SK-N-SH (cell line): Measurements from ENCODE around the gene MYRF. TPM values are rescaled to one million over a fixed set of nuclear protein-coding genes. Genes with fewer than 3 reads are reported as not detected.

Source experiments
- CTCF ChIA-PET: fragments of 300-600, 350-600 bp; formaldehyde crosslinking; extraction: SDS; loops from one replicate; lab custom pipeline; 2021; lab: Yijun Ruan, JAX
- POLR2A ChIA-PET: fragments of 350-600 bp; sonication (Branson Sonifier 250); formaldehyde crosslinking; extraction: SDS; loops from one replicate; lab custom pipeline; 2020; ENCODE audit warnings: antibody characterized with exemption, inconsistent platforms; lab: Yijun Ruan, JAX
- DNase-seq: peaks from one replicate; pipeline ENCODE4 v3.0.0; 2012
- H2AFZ ChIP-seq: fragments of 200-600 bp; sonication (generic); 2 replicates; pipeline ENCODE4 v1.8.1; 2016; ENCODE audit warnings: antibody characterized with exemption, mild to moderate bottlenecking, low read depth
- H3F3A ChIP-seq: fragments of 200-600 bp; sonication (generic); replicated peaks from 2 replicates; pipeline ENCODE3; 2016; ENCODE audit warnings: antibody characterized with exemption, mild to moderate bottlenecking; ENCODE audit not compliant: insufficient read depth
- H3K27ac ChIP-seq, 2 experiments: fragments of 200-500 bp in 1 of 2; fragments of 200-600 bp in 1 of 2; sonication (Bioruptor generic) in 1 of 2; sonication (generic), shearing (Covaris generic) in 1 of 2; 2 replicates each; pipeline versions ENCODE4 v1.5.1 to v1.6.1; 2014 to 2016; ENCODE audit warnings: low read depth in 2 of 2, inconsistent platforms in 1 of 2, low read length in 1 of 2, mild to moderate bottlenecking in 1 of 2, mixed read lengths in 1 of 2
- H3K27me3 ChIP-seq: fragments of 200-600 bp; sonication (generic), shearing (Covaris generic); 2 replicates; pipeline ENCODE4 v1.6.1; 2016; ENCODE audit warnings: mixed run types; ENCODE audit not compliant: insufficient read depth
- H3K36me3 ChIP-seq, 2 experiments: fragments of 200-500 bp in 1 of 2; fragments of 200-600 bp in 1 of 2; sonication (Bioruptor generic) in 1 of 2; sonication (generic) in 1 of 2; replicated peaks in 1 of 2; 2 replicates each; pipeline versions ENCODE3 to v1.5.1; 2014 to 2016; ENCODE audit warnings: low read length in 1 of 2, mild to moderate bottlenecking in 1 of 2; ENCODE audit not compliant: insufficient read depth in 2 of 2, control insufficient read depth in 1 of 2
- H3K4me1 ChIP-seq, 2 experiments: fragments of 200-500 bp in 1 of 2; fragments of 200-600 bp in 1 of 2; sonication (Bioruptor generic) in 1 of 2; sonication (generic), shearing (Covaris generic) in 1 of 2; 2 replicates each; pipeline versions ENCODE4 v1.5.1 to v1.6.1; 2014 to 2016; ENCODE audit warnings: low read depth in 1 of 2, low read length in 1 of 2, mixed run types in 1 of 2; ENCODE audit not compliant: insufficient read depth in 2 of 2, control insufficient read depth in 1 of 2
- H3K4me2 ChIP-seq: fragments of 200-600 bp; sonication (generic), shearing (Covaris generic); 2 replicates; pipeline ENCODE4 v1.6.1; 2017; ENCODE audit warnings: mixed run types
- H3K4me3 ChIP-seq, 2 experiments: fragments of 200-500 bp in 1 of 2; fragments of 200-600 bp in 1 of 2; sonication (Bioruptor generic) in 1 of 2; sonication (generic), shearing (Covaris generic) in 1 of 2; 2 replicates each; pipeline versions ENCODE4 v1.5.1 to v1.8.1; 2014 to 2016; ENCODE audit warnings: low read depth in 2 of 2, inconsistent platforms in 1 of 2, low read length in 1 of 2, mild to moderate bottlenecking in 1 of 2, mixed read lengths in 1 of 2, moderate library complexity in 1 of 2
- H3K79me2 ChIP-seq: fragments of 200-600 bp; sonication (generic); 2 replicates; pipeline ENCODE4 v1.8.1; 2017; ENCODE audit warnings: mild to moderate bottlenecking; ENCODE audit not compliant: insufficient read depth
- H3K9ac ChIP-seq: fragments of 200-600 bp; sonication (generic); 2 replicates; pipeline ENCODE4 v1.6.1; 2017; ENCODE audit warnings: mixed run types
- H3K9me2 ChIP-seq: fragments of 200-600 bp; sonication (generic); 2 replicates; pipeline ENCODE4 v1.6.1; 2017; ENCODE audit warnings: mixed run types
- H3K9me3 ChIP-seq: fragments of 200-600 bp; sonication (generic); 2 replicates; pipeline ENCODE4 v1.6.1; 2017; ENCODE audit warnings: mixed run types, mild to moderate bottlenecking, moderate library complexity
- H4K20me1 ChIP-seq: fragments of 200-600 bp; sonication (generic); 2 replicates; pipeline ENCODE4 v1.6.1; 2017; ENCODE audit warnings: mild to moderate bottlenecking, mixed run types; ENCODE audit not compliant: insufficient read depth
- ELF1 ChIP-seq: IDR thresholded peaks from 2 replicates; pipeline ENCODE4 v1.4.0; 2012
- EP300 ChIP-seq, 2 experiments: IDR thresholded peaks; 2 replicates each; pipeline versions ENCODE4 v1.4.0 to v1.6.1; 2012; ENCODE audit warnings: borderline replicate concordance in 1 of 2, low read depth in 1 of 2, low read length in 1 of 2
- EZH2phosphoT487 ChIP-seq: fragments of 200-600 bp; sonication (generic); IDR thresholded peaks from 2 replicates; pipeline ENCODE4 v1.6.1; 2017; ENCODE audit warnings: low read depth, mixed run types, mild to moderate bottlenecking, antibody characterized with exemption, moderate library complexity, borderline replicate concordance
- FOXJ3 ChIP-seq: sonication (generic); formaldehyde crosslinking; IDR thresholded peaks from 2 replicates; pipeline ENCODE4 v1.5.1; 2020; ENCODE audit warnings: mild to moderate bottlenecking, missing genetic modification reagents
- FOXM1 ChIP-seq: IDR thresholded peaks from 2 replicates; pipeline ENCODE4 v1.4.0; 2012; ENCODE audit warnings: low read depth, mild to moderate bottlenecking
- GABPA ChIP-seq: IDR thresholded peaks from 2 replicates; pipeline ENCODE4 v1.4.0; 2012; ENCODE audit warnings: low read depth, mild to moderate bottlenecking
- MEF2A ChIP-seq: IDR thresholded peaks from 2 replicates; pipeline ENCODE4 v1.4.0; 2012; ENCODE audit warnings: low read depth, borderline replicate concordance
- MXI1 ChIP-seq: IDR thresholded peaks from 2 replicates; pipeline ENCODE4 v1.6.1; 2012; ENCODE audit warnings: mild to moderate bottlenecking, low read depth, low read length, improper control_type of control experiment
- NFIC ChIP-seq: IDR thresholded peaks from 2 replicates; pipeline ENCODE4 v1.4.0; 2012; ENCODE audit warnings: borderline replicate concordance
- NRF1 ChIP-seq: IDR thresholded peaks from 2 replicates; pipeline ENCODE4 v1.6.1; 2012; ENCODE audit warnings: low read depth, mild to moderate bottlenecking, low read length
- RFX5 ChIP-seq: IDR thresholded peaks from 2 replicates; pipeline ENCODE4 v1.6.1; 2012; ENCODE audit warnings: mild to moderate bottlenecking, improper control_type of control experiment, low read length
- RXRA ChIP-seq: IDR thresholded peaks from 2 replicates; pipeline ENCODE4 v1.4.0; 2012; ENCODE audit warnings: low read depth, mild to moderate bottlenecking, borderline replicate concordance
- SMC3 ChIP-seq: IDR thresholded peaks from 2 replicates; pipeline ENCODE4 v1.6.1; 2012; ENCODE audit warnings: low read depth, low read length, improper control_type of control experiment
- TCF12 ChIP-seq: IDR thresholded peaks from 2 replicates; pipeline ENCODE4 v1.4.0; 2012
- TEAD4 ChIP-seq: IDR thresholded peaks from 2 replicates; pipeline ENCODE4 v1.4.0; 2012; ENCODE audit warnings: mild to moderate bottlenecking, borderline replicate concordance; ENCODE audit not compliant: insufficient read depth
- WGBS: methylation state at CpG from one replicate; pipeline ENCODE4 v1.1.6; 2017; ENCODE audit warnings: low lambda C conversion rate; 5-methylcytosine and 5-hydroxymethylcytosine counted together
- polyA plus RNA-seq, 3 experiments: library from polyadenylated mRNA; depleted of rRNA; stranded (reverse); fragments of >200 nt; gene quantifications; 2 replicates each; pipeline ENCODE4 v1.2.3, GENCODE V29; 2012
- TF ChIP-seq, protein P1 (sequence below): IDR thresholded peaks from 2 replicates; pipeline ENCODE4 v1.4.0; 2012; ENCODE audit warnings: low read depth, borderline replicate concordance
- TF ChIP-seq, protein P2 (sequence below): fragments of 150-350 bp; IDR thresholded peaks from 2 replicates; pipeline ENCODE4 v1.6.1; 2016; ENCODE audit warnings: mild to moderate bottlenecking, low read depth, low read length
- TF ChIP-seq, protein P3 (sequence below): fragments of 200-600 bp; sonication (generic); IDR thresholded peaks from 2 replicates; pipeline ENCODE4 v1.6.1; 2017; ENCODE audit warnings: antibody characterized with exemption, mild to moderate bottlenecking, moderate library complexity
- TF ChIP-seq, protein P4 (sequence below): IDR thresholded peaks from 2 replicates; pipeline ENCODE4 v1.4.0; 2012; ENCODE audit warnings: low read depth
- TF ChIP-seq, protein P5 (sequence below): IDR thresholded peaks from 2 replicates; pipeline ENCODE4; 2012

The MYRF gene
- polyA plus RNA-seq, 1 of the 3 experiments (the other 2 are of a cell fraction): 2.8 TPM

DNA sequence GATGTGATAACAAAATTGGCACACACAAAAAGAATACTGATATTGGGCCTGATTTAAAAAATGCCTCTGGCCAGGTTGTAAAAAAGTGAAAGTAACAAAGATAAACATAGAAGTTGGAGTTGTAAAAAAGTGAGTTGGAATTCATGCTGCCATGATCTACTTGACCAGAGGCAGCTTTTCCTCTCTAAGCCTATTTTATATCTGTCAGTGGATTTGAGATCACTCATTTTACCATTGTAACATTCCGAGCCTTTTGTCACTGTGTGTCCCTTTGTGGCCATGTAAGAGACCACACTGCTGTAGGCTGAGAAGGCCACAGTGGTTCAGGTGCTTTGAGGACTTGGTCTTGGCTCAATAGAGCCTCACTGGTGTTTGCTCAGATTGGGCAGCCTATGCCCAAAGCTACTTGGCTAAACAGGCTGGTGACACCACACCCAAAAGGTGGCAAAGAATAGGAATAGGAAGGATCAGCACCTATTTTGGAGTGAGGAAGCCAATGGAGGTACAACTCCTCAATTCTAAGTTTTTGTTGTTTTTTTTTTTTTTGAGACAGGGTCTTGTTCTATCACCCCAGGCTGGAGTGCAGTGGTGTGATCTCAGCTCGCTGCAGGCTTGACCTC is 47.3 kb downstream of the MYRF start (continued):
- no peak for TF ChIP-seq NFIC
- TF ChIP-seq, protein P1, sequence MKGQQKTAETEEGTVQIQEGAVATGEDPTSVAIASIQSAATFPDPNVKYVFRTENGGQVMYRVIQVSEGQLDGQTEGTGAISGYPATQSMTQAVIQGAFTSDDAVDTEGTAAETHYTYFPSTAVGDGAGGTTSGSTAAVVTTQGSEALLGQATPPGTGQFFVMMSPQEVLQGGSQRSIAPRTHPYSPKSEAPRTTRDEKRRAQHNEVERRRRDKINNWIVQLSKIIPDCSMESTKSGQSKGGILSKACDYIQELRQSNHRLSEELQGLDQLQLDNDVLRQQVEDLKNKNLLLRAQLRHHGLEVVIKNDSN: no peak
- TF ChIP-seq FOXM1: no peak

DNA sequence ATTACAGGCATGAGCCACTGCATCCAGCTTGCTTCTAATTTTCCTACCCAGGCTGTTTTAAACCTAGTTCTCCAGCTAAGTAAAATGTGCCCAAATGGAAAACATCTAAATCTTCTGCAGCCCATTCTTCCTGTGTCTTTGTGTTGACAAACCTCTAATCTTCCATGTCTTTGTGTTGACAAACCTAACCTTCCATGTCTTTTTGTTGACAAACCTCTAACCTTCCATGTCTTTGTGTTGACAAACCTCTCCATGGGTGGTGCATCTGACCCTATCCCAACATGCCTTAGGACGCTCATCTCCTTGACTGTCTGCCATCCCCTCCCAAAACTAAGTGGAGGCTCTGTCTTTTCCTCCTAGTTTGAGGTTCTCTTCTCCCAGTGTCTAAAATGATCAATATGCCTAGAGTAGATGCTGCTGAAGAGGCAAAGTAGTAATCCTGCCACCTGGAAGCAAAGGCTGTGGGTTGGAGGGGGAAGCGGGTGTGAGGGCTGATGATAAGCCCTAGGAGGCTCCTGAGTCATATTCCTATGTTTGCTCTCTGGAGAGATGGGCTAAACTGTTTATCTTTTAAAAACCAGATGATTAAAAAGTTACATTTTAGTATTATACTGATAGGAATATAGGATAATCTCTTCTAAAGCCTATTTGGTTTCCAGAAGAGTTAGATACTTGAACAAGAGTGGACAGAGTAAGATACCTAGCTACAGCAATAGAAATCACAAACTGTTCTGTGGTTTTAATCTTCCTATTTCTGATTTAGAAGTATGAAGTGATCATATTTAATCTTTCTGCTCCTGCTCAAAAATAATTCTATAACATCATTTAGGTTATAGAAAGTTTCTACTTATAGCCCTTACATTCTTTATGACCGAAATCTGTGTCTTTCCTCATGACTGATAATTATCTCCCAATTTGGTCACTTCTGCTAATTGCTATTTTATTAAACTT is 48.2 kb downstream of the MYRF start:
- Histone ChIP-seq H2AFZ (no peak overlapping the region), H3K9me2 (no peaks in the 10 kb centered on the region), H3K9ac (no peak overlapping the region), H4K20me1 (no peaks in the 10 kb centered on the region; the same call in 1 of the 2 replicates), H3K4me3 (no peak overlapping the region), H3K27ac (no peak overlapping the region), H3K4me2 (no peak overlapping the region), H3K27me3 (no peaks in the 10 kb centered on the region), H3F3A (peaks cover 17% of the 10 kb centered on the region), H3K9me3 (no peaks in the 10 kb centered on the region), H3K4me1 (no peaks in the 10 kb centered on the region; a peak in 1 of 4 replicates), H3K36me3 (peaks cover 15 to 46% of the 10 kb centered on the region in 2 experiments), H3K79me2 (peaks cover 42% of the 10 kb centered on the region)
- CTCF ChIA-PET: interaction anchor here (1.1 to 7.3 kb wide), 11 partner anchors 12 to 307 kb away, joined by 3 to 92 read pairs (median 5); no protein-coding TSS in a partner anchor
- POLR2A ChIA-PET: interaction anchor here (1.8 kb wide), 1 partner anchor 9 kb away, joined by 7 read pairs; the partner anchor contains the start of gene TMEM258
- 87% methylated on average over 3 of the region's 3 CpGs for WGBS
- no peak for DNase-seq
- TF ChIP-seq, protein P2, sequence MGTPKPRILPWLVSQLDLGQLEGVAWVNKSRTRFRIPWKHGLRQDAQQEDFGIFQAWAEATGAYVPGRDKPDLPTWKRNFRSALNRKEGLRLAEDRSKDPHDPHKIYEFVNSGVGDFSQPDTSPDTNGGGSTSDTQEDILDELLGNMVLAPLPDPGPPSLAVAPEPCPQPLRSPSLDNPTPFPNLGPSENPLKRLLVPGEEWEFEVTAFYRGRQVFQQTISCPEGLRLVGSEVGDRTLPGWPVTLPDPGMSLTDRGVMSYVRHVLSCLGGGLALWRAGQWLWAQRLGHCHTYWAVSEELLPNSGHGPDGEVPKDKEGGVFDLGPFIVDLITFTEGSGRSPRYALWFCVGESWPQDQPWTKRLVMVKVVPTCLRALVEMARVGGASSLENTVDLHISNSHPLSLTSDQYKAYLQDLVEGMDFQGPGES: no peak
- TF ChIP-seq GABPA (no peak), TEAD4 (no peak), MXI1 (no peak), FOXJ3 (CRISPR knock-in tag) (no peak), EP300 (IDR thresholded peaks at IDR 0.05; ENCODE audit: borderline replicate concordance in 1 of 2, low read depth in 1 of 2, low read length in 1 of 2) (no peak), ELF1 (no peak), NRF1 (no peak), SMC3 (no peak), MEF2A (no peak), RXRA (no peak), EZH2phosphoT487 (no peak), TCF12 (no peak), FOXM1 (no peak), RFX5 (no peak)
- TF ChIP-seq, protein P3, sequence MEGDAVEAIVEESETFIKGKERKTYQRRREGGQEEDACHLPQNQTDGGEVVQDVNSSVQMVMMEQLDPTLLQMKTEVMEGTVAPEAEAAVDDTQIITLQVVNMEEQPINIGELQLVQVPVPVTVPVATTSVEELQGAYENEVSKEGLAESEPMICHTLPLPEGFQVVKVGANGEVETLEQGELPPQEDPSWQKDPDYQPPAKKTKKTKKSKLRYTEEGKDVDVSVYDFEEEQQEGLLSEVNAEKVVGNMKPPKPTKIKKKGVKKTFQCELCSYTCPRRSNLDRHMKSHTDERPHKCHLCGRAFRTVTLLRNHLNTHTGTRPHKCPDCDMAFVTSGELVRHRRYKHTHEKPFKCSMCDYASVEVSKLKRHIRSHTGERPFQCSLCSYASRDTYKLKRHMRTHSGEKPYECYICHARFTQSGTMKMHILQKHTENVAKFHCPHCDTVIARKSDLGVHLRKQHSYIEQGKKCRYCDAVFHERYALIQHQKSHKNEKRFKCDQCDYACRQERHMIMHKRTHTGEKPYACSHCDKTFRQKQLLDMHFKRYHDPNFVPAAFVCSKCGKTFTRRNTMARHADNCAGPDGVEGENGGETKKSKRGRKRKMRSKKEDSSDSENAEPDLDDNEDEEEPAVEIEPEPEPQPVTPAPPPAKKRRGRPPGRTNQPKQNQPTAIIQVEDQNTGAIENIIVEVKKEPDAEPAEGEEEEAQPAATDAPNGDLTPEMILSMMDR: no peak
- TF ChIP-seq, protein P4, sequence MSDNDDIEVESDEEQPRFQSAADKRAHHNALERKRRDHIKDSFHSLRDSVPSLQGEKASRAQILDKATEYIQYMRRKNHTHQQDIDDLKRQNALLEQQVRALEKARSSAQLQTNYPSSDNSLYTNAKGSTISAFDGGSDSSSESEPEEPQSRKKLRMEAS: no peak
- TF ChIP-seq, protein P5, sequence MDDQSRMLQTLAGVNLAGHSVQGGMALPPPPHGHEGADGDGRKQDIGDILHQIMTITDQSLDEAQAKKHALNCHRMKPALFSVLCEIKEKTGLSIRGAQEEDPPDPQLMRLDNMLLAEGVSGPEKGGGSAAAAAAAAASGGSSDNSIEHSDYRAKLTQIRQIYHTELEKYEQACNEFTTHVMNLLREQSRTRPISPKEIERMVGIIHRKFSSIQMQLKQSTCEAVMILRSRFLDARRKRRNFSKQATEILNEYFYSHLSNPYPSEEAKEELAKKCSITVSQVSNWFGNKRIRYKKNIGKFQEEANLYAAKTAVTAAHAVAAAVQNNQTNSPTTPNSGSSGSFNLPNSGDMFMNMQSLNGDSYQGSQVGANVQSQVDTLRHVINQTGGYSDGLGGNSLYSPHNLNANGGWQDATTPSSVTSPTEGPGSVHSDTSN: no peak
